ENCODE measurements around the gene SSX2IP. TPM values are rescaled to one million over a fixed set of nuclear protein-coding genes. Genes with fewer than 3 reads are reported as not detected.

Gene SSX2IP
- total and polyA plus RNA-seq, 9 of the 15 experiments (the other 6 are each of a cell fraction or from before 2014, with no cell fraction given), result 20.6 to 96.7 (median 61.7) TPM

DNA sequence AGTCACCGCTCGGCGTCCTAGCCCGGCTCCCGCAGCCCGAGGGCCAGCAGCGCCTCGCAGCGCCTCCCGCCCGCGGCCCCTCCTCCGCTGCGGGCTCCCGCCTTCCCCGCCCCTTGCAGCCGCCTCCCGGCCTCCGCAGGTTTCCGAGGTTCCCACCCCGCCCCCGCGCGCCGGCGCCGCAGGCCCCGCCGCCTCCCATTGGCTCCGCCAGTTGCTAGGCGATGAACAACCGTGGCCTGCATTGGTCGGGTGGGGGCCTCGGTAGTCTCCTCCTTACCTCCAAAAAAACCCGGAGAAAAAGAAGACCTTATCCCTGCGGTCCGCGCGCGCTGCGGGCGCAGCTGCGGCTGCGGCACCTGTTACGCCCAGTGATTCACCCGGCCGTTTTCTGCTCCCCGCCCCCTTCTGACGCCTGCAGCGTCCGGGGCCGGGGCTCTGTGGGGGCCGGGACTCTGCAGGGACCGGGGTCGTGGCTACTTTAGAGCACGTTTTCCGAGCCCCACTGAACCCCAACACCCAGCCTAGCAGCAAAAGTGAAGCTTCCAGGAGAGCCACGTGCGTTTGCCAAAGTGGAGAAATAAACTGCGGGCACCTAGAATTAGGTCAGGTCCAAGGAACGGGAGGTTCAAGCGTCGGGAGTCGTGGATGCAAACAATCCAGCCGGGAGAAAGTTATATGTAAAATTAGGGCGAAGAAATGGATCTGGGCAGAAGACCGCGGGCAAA, at the start of gene SSX2IP (continued):
- peak; percentile 50; the same call in 1 of the 2 replicates for TF ChIP-seq CHD2 (IDR thresholded peaks at IDR 0.05; ENCODE audit: low read depth, low read length)
- TF ChIP-seq KLF6 (CRISPR knock-in tag; IDR thresholded peaks at IDR 0.05; ENCODE audit: borderline replicate concordance), result no peak
- TF ChIP-seq GTF2F1 (IDR thresholded peaks at IDR 0.05; ENCODE audit: low read depth, low read length), result no peak
- no peak for TF ChIP-seq XRCC3 (IDR thresholded peaks at IDR 0.05)
- TF ChIP-seq ZSCAN29 (IDR thresholded peaks at IDR 0.05), result peak; percentile 95
- no peak for TF ChIP-seq SMC3 (conservative IDR thresholded peaks at IDR 0.05; ENCODE audit: insufficient read depth, low read depth, low read length)
- no peak for TF ChIP-seq BRF1 (IDR thresholded peaks at IDR 0.05; ENCODE audit: borderline replicate concordance, extremely low read depth, insufficient read length)
- TF ChIP-seq, protein P1, sequence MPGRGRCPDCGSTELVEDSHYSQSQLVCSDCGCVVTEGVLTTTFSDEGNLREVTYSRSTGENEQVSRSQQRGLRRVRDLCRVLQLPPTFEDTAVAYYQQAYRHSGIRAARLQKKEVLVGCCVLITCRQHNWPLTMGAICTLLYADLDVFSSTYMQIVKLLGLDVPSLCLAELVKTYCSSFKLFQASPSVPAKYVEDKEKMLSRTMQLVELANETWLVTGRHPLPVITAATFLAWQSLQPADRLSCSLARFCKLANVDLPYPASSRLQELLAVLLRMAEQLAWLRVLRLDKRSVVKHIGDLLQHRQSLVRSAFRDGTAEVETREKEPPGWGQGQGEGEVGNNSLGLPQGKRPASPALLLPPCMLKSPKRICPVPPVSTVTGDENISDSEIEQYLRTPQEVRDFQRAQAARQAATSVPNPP (IDR thresholded peaks at IDR 0.05; ENCODE audit: borderline replicate concordance, insufficient read depth, insufficient read length), result no peak
- TF ChIP-seq JUNB (CRISPR knock-in tag; conservative IDR thresholded peaks at IDR 0.05), result no peak
- peak; percentile 45 for TF ChIP-seq SAP30 (IDR thresholded peaks at IDR 0.05; ENCODE audit: borderline replicate concordance, insufficient read depth, low read depth, low read length, poor library complexity, severe bottlenecking)
- TF ChIP-seq EP400 (IDR thresholded peaks at IDR 0.05), result peak; percentile 81
- TF ChIP-seq TRIM24 (IDR thresholded peaks at IDR 0.05), result no peak
- TF ChIP-seq IFI16 (CRISPR knock-in tag; IDR thresholded peaks at IDR 0.05), result no peak
- TF ChIP-seq HNRNPLL (IDR thresholded peaks at IDR 0.05; ENCODE audit: low read depth, low read length, poor library complexity, severe bottlenecking), result peak; percentile 98
- TF ChIP-seq ELK3 (CRISPR knock-in tag; IDR thresholded peaks at IDR 0.05), result no peak
- no peak for TF ChIP-seq CSDE1 (IDR thresholded peaks at IDR 0.05)
- peak; percentile 56; the same call in 1 of the 2 replicates for TF ChIP-seq HCFC1 (IDR thresholded peaks at IDR 0.05; ENCODE audit: low read depth, low read length)
- peak; percentile 61; the same call in 1 of the 2 replicates for TF ChIP-seq MTA3 (IDR thresholded peaks at IDR 0.05; ENCODE audit: borderline replicate concordance)
- peak; percentile 60; the same call in 1 of the 2 replicates for TF ChIP-seq AFF4 (CRISPR knock-in tag; IDR thresholded peaks at IDR 0.05)
- peak; percentile 81 for TF ChIP-seq RBFOX2 (IDR thresholded peaks at IDR 0.05; ENCODE audit: low read depth, low read length)
- no peak for TF ChIP-seq FIP1L1 (IDR thresholded peaks at IDR 0.05; ENCODE audit: low read depth, low read length, poor library complexity, severe bottlenecking)
- TF ChIP-seq CHD4 (IDR thresholded peaks at IDR 0.05; ENCODE audit: insufficient read depth, insufficient replicate concordance, low read depth, low read length, poor library complexity, severe bottlenecking), result no peak
- TF ChIP-seq MEIS2 (IDR thresholded peaks at IDR 0.05; ENCODE audit: partially characterized antibody), result peak; percentile 24

Measured in K562 (cell line).